Body of pancreas (tissue), 4 donors: ENCODE measurements around the gene RREB1.

ENCODE experiments used
- POLR2A ChIP-seq, 3 donors: fragments of 450-650 bp; IDR thresholded peaks; one replicate each; pipeline ENCODE4 v1.6.1; 2016; ENCODE audit warnings: antibody characterized with exemption in 3 of 3, mild to moderate bottlenecking in 2 of 3
- TF ChIP-seq, protein P1 (sequence below), 7 experiments: fragments of 450-650 bp in 4 of 7; fragments of 200-600 bp in 3 of 7; sonication (generic) in 3 of 7; IDR thresholded peaks; one replicate each; pipeline ENCODE4 v1.5.1; 2016 to 2019; ENCODE audit warnings: antibody characterized with exemption in 7 of 7

DNA sequence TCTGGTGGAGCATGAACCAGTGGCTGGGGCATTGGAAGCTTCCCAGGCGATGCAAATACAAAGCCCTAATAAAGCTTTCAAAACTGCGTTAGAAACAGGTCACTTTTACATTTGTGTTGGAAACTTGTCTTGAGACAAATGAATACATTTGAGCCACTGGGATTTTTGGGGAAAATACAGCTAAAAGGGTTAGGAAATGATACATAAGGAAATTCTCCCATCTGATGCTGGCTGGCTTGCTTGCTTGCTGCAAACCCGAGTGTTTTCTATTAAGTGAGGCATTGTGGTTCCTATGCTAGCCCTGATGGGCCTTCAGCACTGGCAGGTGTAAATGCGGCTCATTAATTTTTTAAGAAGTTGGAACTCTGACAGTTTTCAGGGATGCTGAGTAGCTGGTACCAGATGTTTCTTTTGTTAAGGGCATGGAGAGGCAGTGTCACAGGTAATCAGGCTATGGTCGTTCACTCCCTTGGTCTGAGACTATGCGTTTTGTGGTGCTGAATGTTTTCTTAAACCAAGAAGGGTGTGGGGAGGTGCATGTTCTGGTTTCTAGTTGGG, 35.2 kb downstream of the RREB1 start:
- TF ChIP-seq, protein P1, sequence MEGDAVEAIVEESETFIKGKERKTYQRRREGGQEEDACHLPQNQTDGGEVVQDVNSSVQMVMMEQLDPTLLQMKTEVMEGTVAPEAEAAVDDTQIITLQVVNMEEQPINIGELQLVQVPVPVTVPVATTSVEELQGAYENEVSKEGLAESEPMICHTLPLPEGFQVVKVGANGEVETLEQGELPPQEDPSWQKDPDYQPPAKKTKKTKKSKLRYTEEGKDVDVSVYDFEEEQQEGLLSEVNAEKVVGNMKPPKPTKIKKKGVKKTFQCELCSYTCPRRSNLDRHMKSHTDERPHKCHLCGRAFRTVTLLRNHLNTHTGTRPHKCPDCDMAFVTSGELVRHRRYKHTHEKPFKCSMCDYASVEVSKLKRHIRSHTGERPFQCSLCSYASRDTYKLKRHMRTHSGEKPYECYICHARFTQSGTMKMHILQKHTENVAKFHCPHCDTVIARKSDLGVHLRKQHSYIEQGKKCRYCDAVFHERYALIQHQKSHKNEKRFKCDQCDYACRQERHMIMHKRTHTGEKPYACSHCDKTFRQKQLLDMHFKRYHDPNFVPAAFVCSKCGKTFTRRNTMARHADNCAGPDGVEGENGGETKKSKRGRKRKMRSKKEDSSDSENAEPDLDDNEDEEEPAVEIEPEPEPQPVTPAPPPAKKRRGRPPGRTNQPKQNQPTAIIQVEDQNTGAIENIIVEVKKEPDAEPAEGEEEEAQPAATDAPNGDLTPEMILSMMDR (IDR thresholded peaks at IDR 0.05): no peak
- TF ChIP-seq POLR2A (IDR thresholded peaks at IDR 0.05): no peak
